DND-41 (cell line): ENCODE results near the gene RBMS3.

Experiments
- CTCF ChIP-seq: IDR thresholded peaks from 2 replicates; pipeline ENCODE4 v1.5.1; 2012; ENCODE audit warnings: borderline replicate concordance, low read length, moderate library complexity, mild to moderate bottlenecking; ENCODE audit not compliant: poor library complexity, severe bottlenecking; ENCODE audit errors: extremely low read depth
- EZH2 ChIP-seq: IDR thresholded peaks from 3 replicates; pipeline ENCODE4 v1.6.1; 2012; ENCODE audit warnings: borderline replicate concordance, low read depth, mild to moderate bottlenecking, moderate library complexity, low read length, inconsistent platforms; ENCODE audit not compliant: severe bottlenecking

DNA sequence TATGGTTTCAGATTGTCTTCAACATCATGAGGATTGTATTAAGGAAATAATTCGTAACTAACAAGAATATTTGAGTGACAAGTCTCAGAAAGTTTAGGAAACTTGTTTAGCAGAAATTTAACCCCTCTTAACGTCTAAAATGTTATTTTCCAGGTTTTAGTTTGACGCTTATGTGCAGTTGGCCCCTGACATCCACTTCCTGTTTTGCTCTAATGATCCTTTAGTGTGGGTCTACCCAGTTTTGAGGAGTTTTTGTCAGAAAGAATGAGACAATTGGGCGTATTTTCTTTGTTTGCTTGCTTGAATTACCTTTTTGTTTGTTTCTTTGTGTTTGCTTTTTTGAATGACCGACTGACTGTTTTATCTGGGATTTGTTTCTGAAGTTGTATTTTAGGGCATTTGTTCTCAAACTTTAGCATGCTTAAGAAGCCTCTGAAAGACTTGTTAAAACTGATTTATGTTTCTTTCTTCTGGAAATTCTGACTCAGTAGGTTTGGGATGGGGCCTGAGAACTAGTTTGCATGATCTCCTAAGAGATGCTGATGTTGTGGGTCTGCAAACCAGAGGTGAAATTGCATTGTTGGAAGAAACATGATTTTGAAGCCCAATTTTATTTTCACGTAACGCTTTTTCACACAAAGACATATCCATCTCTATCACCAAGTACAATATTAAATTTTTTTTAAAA, 20.6 kb downstream of the RBMS3 start:
- TF ChIP-seq CTCF, result no peak
- no peak for TF ChIP-seq EZH2
